Gastrocnemius medialis (tissue), 4 donors: ENCODE results near the gene CACNA2D3. TPM values are rescaled to one million over a fixed set of nuclear protein-coding genes. Genes with fewer than 3 reads are reported as not detected.

Source experiments
- ATAC-seq, 2 donors: fragments of 150-250 bp; one replicate each; pipeline ENCODE4 v1.9.1; 2016
- DNase-seq, 2 donors: peaks; one replicate each; pipeline ENCODE4 v3.0.0-alpha.2; 2019
- H3K27ac ChIP-seq, 4 donors: fragments of 200-600 bp; sonication (generic); 1 replicate in 1 of 4; 2 replicates in 3 of 4; pipeline ENCODE4 v1.5.1; 2016 to 2018; ENCODE audit warnings: mild to moderate bottlenecking in 2 of 4, moderate library complexity in 1 of 4
- H3K27me3 ChIP-seq, 3 donors: fragments of 200-600 bp; sonication (generic) in 2 of 3; 1 replicate in 1 of 3; 2 replicates in 2 of 3; pipeline versions ENCODE4 v1.5.1 to v1.6.0; 2016 to 2019; ENCODE audit warnings: mild to moderate bottlenecking in 1 of 3, moderate library complexity in 1 of 3
- H3K36me3 ChIP-seq, 2 donors: fragments of 200-600 bp; sonication (generic) in 1 of 2; one replicate each; pipeline ENCODE4 v1.5.1; 2017 to 2018
- H3K4me1 ChIP-seq, 2 donors: fragments of 200-600 bp; sonication (generic) in 1 of 2; one replicate each; pipeline ENCODE4 v1.5.1; 2016 to 2017; ENCODE audit warnings: mild to moderate bottlenecking in 2 of 2
- H3K4me3 ChIP-seq, 4 donors: fragments of 200-600 bp; sonication (generic) in 3 of 4; 1 replicate in 1 of 4; 2 replicates in 3 of 4; pipeline ENCODE4 v1.5.1; 2016 to 2019; ENCODE audit warnings: mild to moderate bottlenecking in 2 of 4
- H3K9me3 ChIP-seq, 3 donors: fragments of 200-600 bp; sonication (generic) in 2 of 3; 1 replicate in 1 of 3; 2 replicates in 2 of 3; pipeline ENCODE4 v1.5.1; 2016 to 2019
- POLR2A ChIP-seq, 2 donors: fragments of 450-650 bp; IDR thresholded peaks; one replicate each; pipeline ENCODE4 v1.6.1; 2017; ENCODE audit warnings: antibody characterized with exemption in 2 of 2, mild to moderate bottlenecking in 2 of 2, moderate library complexity in 2 of 2
- in situ Hi-C, 4 donors: fragments of 200-750 bp; cut with MboI; loops; one replicate each; pipeline versions ENCODE4 v1.15.0 to v1.8.0; 2017; ENCODE audit warnings: low sequenced_read_pairs in 4 of 4
- intact Hi-C: fragments of 100-400 bp; cut with DNase I; formaldehyde crosslinking; loops from one replicate; pipeline ENCODE4 v1.15.1; 2023; ENCODE audit warnings: low total_unique reads
- total RNA-seq, 4 donors: library from RNA; depleted of rRNA; stranded (reverse); fragments of >200 nt; gene quantifications; one replicate each; pipeline versions ENCODE4 v1.1.0 to v1.2.3, GENCODE V29; 2016
- TF ChIP-seq, protein P1 (sequence below), 5 experiments: fragments of 450-650 bp in 3 of 5; fragments of 200-600 bp in 2 of 5; sonication (generic) in 2 of 5; IDR thresholded peaks in 4 of 5; conservative IDR thresholded peaks in 1 of 5; 1 replicate in 4 of 5; 2 replicates in 1 of 5; pipeline ENCODE4 v1.5.1; 2016 to 2019; ENCODE audit warnings: antibody characterized with exemption in 5 of 5, mild to moderate bottlenecking in 3 of 5, moderate library complexity in 3 of 5

Gene CACNA2D3
- total RNA-seq, 4 donors from 2014 or later = 4.7 to 14.4 (median 7.1) TPM

GRCh38 chr3:54342676-54343075, 220.3 kb downstream of the CACNA2D3 start:
- in situ Hi-C loops (no loop called here), intact Hi-C loops (no loop called here)
- ATAC-seq = no peak

DNA sequence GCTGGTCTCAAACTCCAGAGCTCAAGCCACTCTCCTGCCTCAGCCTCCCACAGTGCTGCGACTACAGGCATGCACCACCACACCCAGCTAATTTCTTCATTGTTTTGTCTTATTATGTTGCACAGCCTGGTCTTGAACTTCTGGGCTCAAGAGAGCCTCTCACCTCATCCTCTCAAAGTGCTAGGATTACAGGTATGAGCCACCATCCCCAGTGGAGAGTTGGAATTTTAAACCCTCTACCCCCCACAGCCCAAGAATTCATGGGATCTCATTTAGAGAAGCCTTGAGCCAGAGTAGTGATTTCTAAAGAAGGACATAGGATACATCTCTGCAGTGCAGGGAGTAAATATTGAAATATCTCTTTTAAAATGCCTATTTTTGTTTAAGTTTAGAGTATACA, 221.1 kb downstream of the CACNA2D3 start:
- ATAC-seq (no peak), DNase-seq (no peak)
- Histone ChIP-seq H3K4me3 (no peak overlapping the region), H3K27me3 (no peaks in the 10 kb centered on the region), H3K9me3 (no peaks in the 10 kb centered on the region), H3K36me3 (no peaks in the 10 kb centered on the region), H3K27ac (no peak overlapping the region), H3K4me1 (no peaks in the 10 kb centered on the region)
- intact Hi-C loops (no loop called here), in situ Hi-C loops (no loop called here)
- no peak for TF ChIP-seq POLR2A (IDR thresholded peaks at IDR 0.05)
- TF ChIP-seq, protein P1, sequence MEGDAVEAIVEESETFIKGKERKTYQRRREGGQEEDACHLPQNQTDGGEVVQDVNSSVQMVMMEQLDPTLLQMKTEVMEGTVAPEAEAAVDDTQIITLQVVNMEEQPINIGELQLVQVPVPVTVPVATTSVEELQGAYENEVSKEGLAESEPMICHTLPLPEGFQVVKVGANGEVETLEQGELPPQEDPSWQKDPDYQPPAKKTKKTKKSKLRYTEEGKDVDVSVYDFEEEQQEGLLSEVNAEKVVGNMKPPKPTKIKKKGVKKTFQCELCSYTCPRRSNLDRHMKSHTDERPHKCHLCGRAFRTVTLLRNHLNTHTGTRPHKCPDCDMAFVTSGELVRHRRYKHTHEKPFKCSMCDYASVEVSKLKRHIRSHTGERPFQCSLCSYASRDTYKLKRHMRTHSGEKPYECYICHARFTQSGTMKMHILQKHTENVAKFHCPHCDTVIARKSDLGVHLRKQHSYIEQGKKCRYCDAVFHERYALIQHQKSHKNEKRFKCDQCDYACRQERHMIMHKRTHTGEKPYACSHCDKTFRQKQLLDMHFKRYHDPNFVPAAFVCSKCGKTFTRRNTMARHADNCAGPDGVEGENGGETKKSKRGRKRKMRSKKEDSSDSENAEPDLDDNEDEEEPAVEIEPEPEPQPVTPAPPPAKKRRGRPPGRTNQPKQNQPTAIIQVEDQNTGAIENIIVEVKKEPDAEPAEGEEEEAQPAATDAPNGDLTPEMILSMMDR (IDR thresholded peaks at IDR 0.05 in 4 of 5, conservative IDR thresholded peaks at IDR 0.05 in 1 of 5) = no peak

More at GRCh38 chr3:54342676-54343075, 220.3 kb downstream of the CACNA2D3 start:
- no peak for TF ChIP-seq POLR2A (IDR thresholded peaks at IDR 0.05)
- no peaks in the 10 kb centered on the region for H3K4me1 ChIP-seq
- H3K27me3 ChIP-seq = no peaks in the 10 kb centered on the region
- no peak for DNase-seq
- no peak overlapping the region for H3K27ac ChIP-seq
- no peaks in the 10 kb centered on the region for H3K36me3 ChIP-seq
- H3K9me3 ChIP-seq = no peaks in the 10 kb centered on the region
- H3K4me3 ChIP-seq = no peak overlapping the region

DNA sequence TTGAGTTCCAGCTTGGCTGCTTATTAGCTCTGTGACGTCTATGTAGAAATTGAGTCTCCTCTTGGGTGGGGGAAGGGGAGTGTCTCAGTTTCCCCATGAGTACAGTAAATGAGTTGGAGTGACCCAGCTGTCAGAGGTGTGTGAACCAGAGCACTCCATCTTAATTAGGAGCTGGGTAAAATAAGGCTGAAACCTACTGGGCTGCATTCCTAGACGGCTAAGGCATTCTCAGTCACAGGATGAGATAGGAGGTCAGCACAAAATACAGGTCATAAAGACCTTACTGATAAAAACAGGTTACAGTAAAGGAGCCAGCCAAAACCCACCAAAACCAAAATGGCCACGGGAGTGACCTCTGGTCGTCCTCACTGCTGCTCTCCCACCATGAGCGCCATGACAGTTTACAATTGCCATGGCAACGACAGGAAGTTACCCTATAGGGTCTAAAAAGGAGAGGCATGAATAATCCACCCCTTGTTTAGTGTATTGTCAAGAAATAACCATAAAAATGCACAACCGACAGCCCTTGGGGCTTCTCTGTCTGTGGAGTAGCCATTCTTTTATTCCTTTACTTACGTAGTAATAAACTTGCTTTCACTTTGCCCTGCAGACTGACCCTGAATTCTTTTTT, 222.4 kb downstream of the CACNA2D3 start:
- no peaks in the 10 kb centered on the region for H3K36me3 ChIP-seq
- no peaks in the 10 kb centered on the region for H3K9me3 ChIP-seq
- intact Hi-C loops (no loop called here), in situ Hi-C loops (no loop called here)
- TF ChIP-seq, protein P1 (IDR thresholded peaks at IDR 0.05 in 4 of 5, conservative IDR thresholded peaks at IDR 0.05 in 1 of 5) = no peak
- TF ChIP-seq POLR2A (IDR thresholded peaks at IDR 0.05) = no peak
- no peaks in the 10 kb centered on the region for H3K4me1 ChIP-seq
- no peaks in the 10 kb centered on the region for H3K27me3 ChIP-seq
- no peak for ATAC-seq
- DNase-seq = no peak
- H3K4me3 ChIP-seq = no peak overlapping the region
- H3K27ac ChIP-seq = no peak overlapping the region

GRCh38 chr3:54345847-54346375, 223.6 kb downstream of the CACNA2D3 start:
- intact Hi-C loops = no loop called here

DNA sequence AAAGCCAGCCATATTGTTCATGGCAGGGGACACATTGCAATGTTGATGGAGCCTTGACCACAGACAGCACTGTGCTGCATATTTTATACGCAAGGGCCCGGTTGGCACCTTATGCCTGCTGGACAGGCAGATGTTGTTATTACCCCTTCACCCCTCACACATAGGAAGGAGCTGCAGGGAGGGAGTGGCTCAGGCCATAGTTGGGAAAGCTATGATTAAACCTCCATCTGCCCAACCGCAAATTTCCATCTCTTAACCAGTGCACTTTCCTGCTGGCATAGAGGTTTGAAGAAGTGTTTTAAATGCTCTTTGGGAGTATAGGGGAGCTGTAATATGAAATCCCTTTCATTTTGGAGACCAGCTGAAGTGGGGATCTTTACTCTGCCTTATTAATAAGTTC, 224.7 kb downstream of the CACNA2D3 start:
- DNase-seq (no peak), ATAC-seq (no peak)
- in situ Hi-C loops (no loop called here), intact Hi-C loops (no loop called here)
- TF ChIP-seq POLR2A (IDR thresholded peaks at IDR 0.05) = no peak
- TF ChIP-seq, protein P1 (IDR thresholded peaks at IDR 0.05 in 4 of 5, conservative IDR thresholded peaks at IDR 0.05 in 1 of 5) = no peak
- no peak overlapping the region for H3K4me3 ChIP-seq
- H3K9me3 ChIP-seq = no peaks in the 10 kb centered on the region
- no peaks in the 10 kb centered on the region for H3K36me3 ChIP-seq
- H3K27ac ChIP-seq = no peak overlapping the region
- no peaks in the 10 kb centered on the region for H3K4me1 ChIP-seq
- no peaks in the 10 kb centered on the region for H3K27me3 ChIP-seq

More at GRCh38 chr3:54345847-54346375, 223.6 kb downstream of the CACNA2D3 start:
- no peak for DNase-seq
- no peaks in the 10 kb centered on the region for H3K9me3 ChIP-seq
- H3K27ac ChIP-seq = no peak overlapping the region
- ATAC-seq = no peak
- H3K4me1 ChIP-seq = no peaks in the 10 kb centered on the region
- TF ChIP-seq, protein P1 (IDR thresholded peaks at IDR 0.05 in 4 of 5, conservative IDR thresholded peaks at IDR 0.05 in 1 of 5) = no peak
- H3K27me3 ChIP-seq = no peaks in the 10 kb centered on the region
- H3K4me3 ChIP-seq = no peak overlapping the region
- H3K36me3 ChIP-seq = no peaks in the 10 kb centered on the region
- in situ Hi-C loops = no loop called here
